GM20431 (cell line): Measurements from ENCODE around the gene PDE4D.

ENCODE experiments used
- in situ Hi-C: fragments of 300-500 bp; cut with MseI, MboI; formaldehyde crosslinking; loops from one replicate; pipeline ENCODE4 v1.15.0; 2020; ENCODE audit warnings: low sequenced_read_pairs; ENCODE audit not compliant: unreplicated experiment

Gene PDE4D

GRCh38 chr5:58932057-58932612, 961.4 kb downstream of the PDE4D start:
- in situ Hi-C loops, result no loop called here

GRCh38 chr5:58930520-58930919, 963.0 kb downstream of the PDE4D start:
- in situ Hi-C loops, result no loop called here

DNA sequence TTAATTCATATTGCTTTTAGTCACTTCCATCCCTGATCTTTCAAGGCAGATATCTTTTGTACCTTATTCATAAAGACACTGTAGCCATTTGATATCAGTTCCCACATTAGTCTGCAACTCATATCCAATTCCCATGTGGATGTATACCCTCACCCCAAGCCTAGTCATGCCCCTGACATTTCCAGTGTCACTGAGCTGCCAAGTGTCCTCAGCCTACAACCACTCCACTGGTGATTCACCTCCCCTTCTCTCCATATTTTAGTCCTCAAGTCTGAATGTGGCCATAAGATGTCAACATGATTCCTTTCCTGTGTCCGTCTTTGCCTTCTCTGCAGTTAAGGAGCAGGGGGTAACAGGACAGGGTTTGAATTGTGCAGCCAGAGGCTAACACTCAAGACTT, 963.8 kb downstream of the PDE4D start:
- in situ Hi-C loops, result no loop called here

GRCh38 chr5:58927938-58928337, 965.6 kb downstream of the PDE4D start:
- in situ Hi-C loops, result no loop called here

GRCh38 chr5:58927181-58927580, 966.3 kb downstream of the PDE4D start:
- in situ Hi-C loops, result no loop called here

DNA sequence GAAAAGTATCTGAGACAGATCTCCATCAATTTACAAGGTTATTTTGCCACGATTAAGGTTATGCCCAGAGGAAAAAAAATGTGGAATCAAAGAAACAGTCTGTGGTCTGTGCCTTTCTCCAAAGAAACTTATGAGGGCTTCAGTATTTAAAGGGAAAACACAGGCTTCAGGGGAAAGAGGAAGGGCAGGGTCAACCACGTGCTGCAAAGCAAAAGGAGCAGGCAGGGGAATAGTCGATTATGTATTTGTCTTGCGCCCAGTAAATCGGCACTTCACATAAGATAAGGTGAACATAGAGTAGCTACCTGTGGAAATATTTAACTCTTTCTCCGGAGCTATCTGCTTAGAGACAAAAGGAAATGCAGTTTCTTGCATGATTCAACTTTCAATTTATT, 967.0 kb downstream of the PDE4D start:
- in situ Hi-C loops, result no loop called here

DNA sequence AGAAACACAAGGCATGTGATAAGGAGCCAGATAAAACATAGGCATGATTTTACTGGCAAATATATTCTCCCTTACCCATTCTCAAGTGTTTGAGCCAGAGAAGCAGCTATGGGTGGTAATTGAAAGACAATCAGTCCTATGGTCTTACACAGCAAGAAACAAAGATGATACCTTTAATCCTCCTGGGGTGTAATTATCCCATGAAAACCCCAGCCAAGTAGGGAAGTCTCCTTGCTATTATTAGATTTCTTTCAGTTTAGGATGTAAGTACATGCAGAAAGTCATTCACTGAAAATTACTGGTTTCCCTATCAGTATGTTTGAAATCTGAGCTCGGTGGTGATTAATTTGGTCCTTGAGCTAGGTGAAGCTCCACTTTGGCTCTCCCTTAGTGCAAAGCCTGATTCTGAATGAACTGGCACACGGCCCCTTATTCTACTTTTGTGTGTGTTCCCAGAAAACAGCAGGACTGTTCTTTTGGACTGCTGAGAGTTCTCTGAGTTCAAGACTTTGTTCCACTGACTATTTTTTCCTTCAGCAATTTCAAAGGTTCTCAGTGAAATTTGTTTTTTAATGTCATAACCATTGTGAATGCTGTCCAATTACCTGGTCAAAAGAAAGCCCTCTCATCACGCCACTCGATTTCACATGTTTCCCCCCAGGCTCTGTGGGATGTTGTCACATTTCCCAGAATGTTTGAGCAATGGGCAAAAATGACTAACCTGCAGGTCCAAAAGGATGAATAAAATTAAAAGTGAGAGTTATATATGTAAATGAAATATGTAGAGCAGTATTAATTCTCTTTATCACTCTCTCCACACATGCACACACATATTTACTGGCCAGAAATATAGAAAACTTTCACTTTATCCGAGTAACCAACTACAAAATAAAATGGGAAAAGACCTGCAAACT, 967.6 kb downstream of the PDE4D start:
- in situ Hi-C loops, result no loop called here

DNA sequence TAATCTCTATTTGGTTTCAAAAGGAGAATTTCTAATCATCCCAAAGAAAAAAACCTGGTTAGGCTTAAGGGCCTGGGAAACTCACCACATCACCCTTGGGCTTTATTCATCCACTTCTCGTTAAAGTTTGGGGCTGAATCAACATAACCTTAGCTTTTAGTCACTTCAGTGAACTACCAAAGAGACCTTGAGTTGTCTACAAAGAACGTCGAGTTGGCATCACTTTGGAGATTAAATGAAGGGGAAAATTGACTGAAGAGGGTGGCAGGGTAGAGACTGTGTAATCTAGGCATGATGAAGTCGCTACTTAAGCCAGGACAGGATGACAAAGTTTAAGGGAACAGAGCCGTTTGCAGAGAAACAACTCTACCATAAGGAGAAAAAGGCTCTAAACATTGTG, 969.2 kb downstream of the PDE4D start:
- in situ Hi-C loops, result no loop called here

- in situ Hi-C loops, result no loop called here
Observed at GRCh38 chr5:58923355-58923754, 970.2 kb downstream of the PDE4D start.

DNA sequence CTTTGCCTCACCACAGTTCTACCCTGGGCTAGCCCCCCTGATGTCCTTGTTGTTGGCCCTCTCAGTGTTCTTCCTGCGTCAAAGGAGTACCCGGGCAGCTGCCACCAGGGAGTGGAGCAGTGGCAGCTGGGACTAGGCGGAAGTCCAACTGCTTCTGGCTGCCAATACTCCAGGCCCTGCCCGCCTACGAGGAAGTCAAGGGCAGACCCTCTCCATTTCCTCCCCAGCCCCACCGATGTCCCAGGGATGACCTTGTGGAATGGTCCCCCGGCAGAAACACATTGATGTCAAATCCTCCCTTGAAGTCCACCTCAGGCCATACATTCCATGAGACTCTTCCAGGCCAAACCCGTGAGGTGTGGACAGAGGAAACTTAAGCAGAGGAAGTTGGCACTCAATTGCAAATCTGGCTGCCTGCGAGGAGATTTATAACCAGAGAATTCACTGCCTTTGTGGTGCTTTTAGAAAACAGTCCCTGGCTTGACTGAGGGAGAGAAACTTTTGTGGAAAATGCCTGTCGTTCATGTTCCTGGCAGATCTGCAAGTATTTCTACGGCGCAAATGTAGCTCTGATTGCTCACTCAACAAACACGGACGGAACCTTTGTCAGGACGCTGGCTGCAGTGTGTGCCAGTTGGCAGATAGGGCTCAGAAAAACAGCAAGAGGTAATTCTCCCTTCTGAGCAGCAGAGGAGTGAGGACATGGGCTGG, 970.9 kb downstream of the PDE4D start:
- in situ Hi-C loops, result no loop called here

DNA sequence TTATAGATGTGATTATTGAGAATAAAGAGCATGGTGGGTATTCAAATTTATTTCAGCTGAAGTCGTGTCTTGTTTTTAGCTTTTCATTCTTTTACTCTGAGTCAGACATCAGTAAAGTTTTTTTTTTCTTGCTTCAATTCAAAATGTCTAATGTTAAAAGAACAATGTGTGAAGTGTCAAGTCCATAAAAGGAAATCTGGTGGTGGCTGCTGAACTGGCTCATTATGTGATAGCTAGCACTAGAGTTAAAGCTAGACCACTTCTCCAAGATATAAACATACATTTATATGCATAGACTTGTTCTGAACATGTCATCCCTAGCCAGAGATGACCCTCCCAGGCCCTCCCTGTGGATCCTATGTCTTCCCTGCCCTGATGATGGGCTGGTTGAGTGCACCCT, 972.4 kb downstream of the PDE4D start:
- in situ Hi-C loops, result no loop called here

GRCh38 chr5:58919833-58920232, 973.7 kb downstream of the PDE4D start:
- in situ Hi-C loops, result no loop called here
